Stimulated activated naive CD4-positive, alpha-beta T cell (primary cell): Measurements from ENCODE around the gene RBCK1.

ENCODE experiments used
- DNase-seq, 6 experiments: peaks; one replicate each; lab custom pipeline; 2025; lab: John Stamatoyannopoulos, UW

Gene RBCK1

GRCh38 chr20:399182-399707 is 8.9 kb upstream of the RBCK1 start:
- DNase-seq: no peak

- no peak for DNase-seq
These were observed 8.0 kb upstream of the RBCK1 start for GRCh38 chr20:400128-400453.

- no peak for DNase-seq
These were observed 7.4 kb upstream of the RBCK1 start for GRCh38 chr20:400454-401275.

GRCh38 chr20:401682-402495 is 6.2 kb upstream of the RBCK1 start:
- no peak for DNase-seq

- no peak for DNase-seq
These were observed 5.6 kb upstream of the RBCK1 start for GRCh38 chr20:402496-402885.

- no peak for DNase-seq
These were observed 5.1 kb upstream of the RBCK1 start for GRCh38 chr20:402898-403581.

- DNase-seq: no peak
These were observed 4.5 kb upstream of the RBCK1 start for GRCh38 chr20:403582-403957.

GRCh38 chr20:404088-404487 is 4.0 kb upstream of the RBCK1 start:
- no peak for DNase-seq

- DNase-seq: no peak
These were observed 1.6 kb upstream of the RBCK1 start for GRCh38 chr20:406200-407132.

GRCh38 chr20:407133-407952 is 756 bp upstream of the RBCK1 start:
- peak in 5 of 6 experiments; percentile 49 to 70 (median 65) for DNase-seq

GRCh38 chr20:408843-409696 is 971 bp downstream of the RBCK1 start:
- peak in 1 of 6 experiments; percentile 38 for DNase-seq

GRCh38 chr20:409697-410559 is 1.8 kb downstream of the RBCK1 start:
- DNase-seq: no peak

GRCh38 chr20:412081-412480 is 4.0 kb downstream of the RBCK1 start:
- no peak for DNase-seq

GRCh38 chr20:414161-414560 is 6.1 kb downstream of the RBCK1 start:
- no peak for DNase-seq

GRCh38 chr20:415820-416322 is 7.8 kb downstream of the RBCK1 start:
- no peak for DNase-seq

- no peak for DNase-seq
These were observed 9.1 kb downstream of the RBCK1 start for GRCh38 chr20:416950-417800.

- no peak for DNase-seq
These were observed 9.8 kb downstream of the RBCK1 start for GRCh38 chr20:417801-418342.
